ENCODE data around the gene CFAP65. TPM values are rescaled to one million over a fixed set of nuclear protein-coding genes. Genes with fewer than 3 reads are reported as not detected.

The CFAP65 gene
- total RNA-seq (2014; rRNA removed; shearing (Covaris generic)) = 0.10 and 0.12 TPM in 2 replicates

GRCh38 chr2:219041252-219041651 lies at the start of gene CFAP65:
TSS of gene CFAP65 (minus strand) at chr2:219041516. CDS start at chr2:219039048, 2,468 bp downstream.
- peak; percentile 64 for DNase-seq (ENCODE audit: low read depth)

GRCh38 chr2:219090436-219091299 lies 49.4 kb upstream of the CFAP65 start:
- DNase-seq (ENCODE audit: low read depth) = no peak

- no peak for DNase-seq (ENCODE audit: low read depth)
Measured at GRCh38 chr2:219089330-219089729, 48.0 kb upstream of the CFAP65 start.

- no peak for DNase-seq (ENCODE audit: low read depth)
Measured at GRCh38 chr2:219087848-219088247, 46.5 kb upstream of the CFAP65 start.

- no peak for DNase-seq (ENCODE audit: low read depth)
Measured at GRCh38 chr2:219087361-219087760, 46.0 kb upstream of the CFAP65 start.

- DNase-seq (ENCODE audit: low read depth) = no peak
Measured at GRCh38 chr2:219086196-219086595, 44.9 kb upstream of the CFAP65 start.

- no peak for DNase-seq (ENCODE audit: low read depth)
Measured at GRCh38 chr2:219084791-219085190, 43.5 kb upstream of the CFAP65 start.

- DNase-seq (ENCODE audit: low read depth) = no peak
Measured at GRCh38 chr2:219082332-219082958, 41.1 kb upstream of the CFAP65 start.

GRCh38 chr2:219081701-219082331 lies 40.5 kb upstream of the CFAP65 start:
- no peak for DNase-seq (ENCODE audit: low read depth)

GRCh38 chr2:219081096-219081495 lies 39.8 kb upstream of the CFAP65 start:
- DNase-seq (ENCODE audit: low read depth) = no peak

GRCh38 chr2:219079417-219079816 lies 38.1 kb upstream of the CFAP65 start:
- peak; percentile 52 for DNase-seq (ENCODE audit: low read depth)

GRCh38 chr2:219078951-219079350 lies 37.6 kb upstream of the CFAP65 start:
- no peak for DNase-seq (ENCODE audit: low read depth)

GRCh38 chr2:219078126-219078525 lies 36.8 kb upstream of the CFAP65 start:
- DNase-seq (ENCODE audit: low read depth) = no peak

GRCh38 chr2:219076253-219076652 lies 34.9 kb upstream of the CFAP65 start:
- no peak for DNase-seq (ENCODE audit: low read depth)

GRCh38 chr2:219073413-219074129 lies 32.3 kb upstream of the CFAP65 start:
- DNase-seq (ENCODE audit: low read depth) = peak; percentile 61

GRCh38 chr2:219072741-219073250 lies 31.5 kb upstream of the CFAP65 start:
- DNase-seq (ENCODE audit: low read depth) = no peak

GRCh38 chr2:219071131-219071816 lies 30.0 kb upstream of the CFAP65 start:
- no peak for DNase-seq (ENCODE audit: low read depth)

GRCh38 chr2:219065484-219065883 lies 24.2 kb upstream of the CFAP65 start:
- DNase-seq (ENCODE audit: low read depth) = no peak

GRCh38 chr2:219062081-219062480 lies 20.8 kb upstream of the CFAP65 start:
- no peak for DNase-seq (ENCODE audit: low read depth)

- peak; percentile 11 for DNase-seq (ENCODE audit: low read depth)
Measured at GRCh38 chr2:219060821-219061791, 19.8 kb upstream of the CFAP65 start, which contains the start of gene IHH. TSS of gene IHH (minus strand) at chr2:219060921. CDS start at chr2:219060467, 454 bp downstream.
